HuH-7 (cell line): ENCODE results near the gene DSG2.

ENCODE experiments used
- DNase-seq: peaks from one replicate; pipeline ENCODE4 v3.0.0; 2011; ENCODE audit warnings: low spot score

Gene DSG2

GRCh38 chr18:31590570-31590969 lies 92.6 kb downstream of the DSG2 start:
- DNase-seq, result no peak

- no peak for DNase-seq
Measured at GRCh38 chr18:31591113-31591512, 93.1 kb downstream of the DSG2 start.

GRCh38 chr18:31591628-31592027 lies 93.7 kb downstream of the DSG2 start, which contains the start of gene TTR:
Gene TTR, plus strand, starts transcription at chr18:31591877. Its CDS starts 26 bp downstream, at chr18:31591903.
- DNase-seq, result peak; percentile 15

- DNase-seq, result no peak
Measured at GRCh38 chr18:31592506-31593157, 94.7 kb downstream of the DSG2 start.

GRCh38 chr18:31595121-31595771 lies 97.3 kb downstream of the DSG2 start:
- no peak for DNase-seq

GRCh38 chr18:31596081-31596872 lies 98.3 kb downstream of the DSG2 start:
- DNase-seq, result no peak

- no peak for DNase-seq
Measured at GRCh38 chr18:31598021-31598805, 100.2 kb downstream of the DSG2 start.
